HCT116 (cell line): ENCODE results near the gene SPDYE16. TPM values are rescaled to one million over a fixed set of nuclear protein-coding genes. Genes with fewer than 3 reads are reported as not detected.
"Not testable (repeated sequence)": the region's sequence is repeated elsewhere in the genome, so short reads cannot be mapped to it uniquely, and the experiment has no call there.

Experiments used
- ATAC-seq: fragments of 200-7000 bp; cut with Tn5 transposase; 2 replicates; pipeline ENCODE4 v1.9.1; 2020; ENCODE audit warnings: mild to moderate bottlenecking, moderate library complexity
- BruUV-seq: library from RNA; stranded (reverse); fragments of 400-500 nt; replicated peaks from 2 replicates; lab custom pipeline; 2021; lab: Mats Ljungman, UMichigan
- CTCF ChIA-PET: fragments of 300-600 bp; sonication (Branson Sonifier 250); formaldehyde crosslinking; loops from one replicate; lab custom pipeline; 2021; ENCODE audit warnings: antibody characterized with exemption; lab: Charles Lee
- POLR2A ChIA-PET: fragments of 300-600, 350-600 bp; sonication (Branson Sonifier 250); formaldehyde crosslinking; loops from one replicate; lab custom pipeline; 2021; ENCODE audit warnings: antibody characterized with exemption; lab: Charles Lee
- RAD21 ChIA-PET, 2 experiments: fragments of 300-600 bp; sonication (Branson Sonifier 250); formaldehyde crosslinking; loops; one replicate each; lab custom pipeline; 2023; ENCODE audit warnings: low total read pairs in 2 of 2; ENCODE audit not compliant: uncharacterized antibody in 2 of 2, unreplicated experiment in 2 of 2, low non-redundant PET in 1 of 2; lab: Charles Lee
- DNase-seq: peaks from one replicate; pipeline ENCODE4 v3.0.0-alpha.2; 2010; ENCODE audit warnings: low read depth, low spot score
- H2AFZ ChIP-seq: fragments of 200-600 bp; shearing (Covaris generic), sonication (generic); 2 replicates; pipeline ENCODE4 v1.6.1; 2017; ENCODE audit warnings: low read depth, mixed run types, mixed read lengths, antibody characterized with exemption, low read length; ENCODE audit not compliant: poor library complexity, severe bottlenecking
- H3K27ac ChIP-seq: 2 replicates; pipeline ENCODE4 v1.5.1; 2012; ENCODE audit warnings: low read depth, low read length
- H3K27me3 ChIP-seq: fragments of 200-600 bp; sonication (generic); 2 replicates; pipeline ENCODE4 v1.6.1; 2016; ENCODE audit warnings: mixed run types, low read length, mixed read lengths; ENCODE audit not compliant: insufficient read depth
- H3K36me3 ChIP-seq, 2 experiments: fragments of 200-500 bp in 1 of 2; fragments of 200-600 bp in 1 of 2; sonication (Bioruptor generic) in 1 of 2; sonication (generic) in 1 of 2; 2 replicates each; pipeline versions ENCODE4 v1.5.1 to v1.6.1; 2014 to 2016; ENCODE audit warnings: low read length in 2 of 2, inconsistent platforms in 1 of 2, mixed read lengths in 1 of 2, mixed run types in 1 of 2; ENCODE audit not compliant: insufficient read depth in 2 of 2, control insufficient read depth in 1 of 2
- H3K4me1 ChIP-seq, 2 experiments: fragments of 200-600 bp in 1 of 2; sonication (generic) in 1 of 2; 2 replicates each; pipeline versions ENCODE4 v1.5.1 to v1.6.1; 2012 to 2017; ENCODE audit warnings: low read length in 2 of 2, inconsistent platforms in 1 of 2, mild to moderate bottlenecking in 1 of 2, mixed read lengths in 1 of 2, mixed run types in 1 of 2, moderate library complexity in 1 of 2; ENCODE audit not compliant: insufficient read depth in 2 of 2, control insufficient read depth in 1 of 2
- H3K4me2 ChIP-seq: fragments of 200-600 bp; sonication (generic); 2 replicates; pipeline ENCODE4 v1.6.1; 2017; ENCODE audit warnings: mixed run types, low read length, mixed read lengths
- H3K4me3 ChIP-seq, 2 experiments: fragments of 200-600 bp in 1 of 2; sonication (generic) in 1 of 2; replicated peaks in 1 of 2; 2 replicates each; pipeline ENCODE4 v1.5.1; 2011 to 2016; ENCODE audit warnings: low read length in 2 of 2, control low read depth in 1 of 2, low read depth in 1 of 2, mild to moderate bottlenecking in 1 of 2, mixed read lengths in 1 of 2, mixed run types in 1 of 2
- H3K79me2 ChIP-seq: fragments of 200-600 bp; sonication (generic); 2 replicates; pipeline ENCODE4 v1.6.1; 2017; ENCODE audit warnings: mild to moderate bottlenecking, mixed run types, low read length, moderate library complexity, mixed read lengths; ENCODE audit not compliant: insufficient read depth
- H3K9ac ChIP-seq: fragments of 200-600 bp; sonication (generic); 2 replicates; pipeline ENCODE4 v1.6.1; 2016; ENCODE audit warnings: low read length, mixed read lengths
- H3K9me2 ChIP-seq: fragments of 200-600 bp; sonication (generic), shearing (Covaris generic); 2 replicates; pipeline ENCODE4 v1.6.1; 2017; ENCODE audit warnings: mixed run types, mild to moderate bottlenecking, moderate library complexity; ENCODE audit not compliant: insufficient read depth
- H3K9me3 ChIP-seq, 2 experiments: fragments of 200-500 bp in 1 of 2; fragments of 200-600 bp in 1 of 2; sonication (Bioruptor generic) in 1 of 2; sonication (generic) in 1 of 2; 2 replicates each; pipeline ENCODE4 v1.6.1; 2014 to 2017; ENCODE audit warnings: low read length in 2 of 2, mixed read lengths in 2 of 2, inconsistent platforms in 1 of 2, low read depth in 1 of 2, mild to moderate bottlenecking in 1 of 2, mixed run types in 1 of 2, moderate library complexity in 1 of 2; ENCODE audit not compliant: control insufficient read depth in 1 of 2, insufficient read depth in 1 of 2
- H4K20me1 ChIP-seq: fragments of 200-600 bp; sonication (generic), shearing (Covaris generic); 2 replicates; pipeline ENCODE4 v1.6.1; 2017; ENCODE audit warnings: mixed run types, mild to moderate bottlenecking, moderate library complexity; ENCODE audit not compliant: insufficient read depth
- intact Hi-C: fragments of 100-400 bp; cut with micrococcal nuclease; formaldehyde crosslinking; loops from 2 replicates; pipeline ENCODE4 v1.10.0; 2022
- total RNA-seq: library from RNA; stranded (reverse); gene quantifications from one replicate; pipeline ENCODE4 v1.2.1, GENCODE V29; 2021; ENCODE audit not compliant: unreplicated experiment

SPDYE16 gene
- total RNA-seq, 1 experiment from 2014 or later = not detected

DNA sequence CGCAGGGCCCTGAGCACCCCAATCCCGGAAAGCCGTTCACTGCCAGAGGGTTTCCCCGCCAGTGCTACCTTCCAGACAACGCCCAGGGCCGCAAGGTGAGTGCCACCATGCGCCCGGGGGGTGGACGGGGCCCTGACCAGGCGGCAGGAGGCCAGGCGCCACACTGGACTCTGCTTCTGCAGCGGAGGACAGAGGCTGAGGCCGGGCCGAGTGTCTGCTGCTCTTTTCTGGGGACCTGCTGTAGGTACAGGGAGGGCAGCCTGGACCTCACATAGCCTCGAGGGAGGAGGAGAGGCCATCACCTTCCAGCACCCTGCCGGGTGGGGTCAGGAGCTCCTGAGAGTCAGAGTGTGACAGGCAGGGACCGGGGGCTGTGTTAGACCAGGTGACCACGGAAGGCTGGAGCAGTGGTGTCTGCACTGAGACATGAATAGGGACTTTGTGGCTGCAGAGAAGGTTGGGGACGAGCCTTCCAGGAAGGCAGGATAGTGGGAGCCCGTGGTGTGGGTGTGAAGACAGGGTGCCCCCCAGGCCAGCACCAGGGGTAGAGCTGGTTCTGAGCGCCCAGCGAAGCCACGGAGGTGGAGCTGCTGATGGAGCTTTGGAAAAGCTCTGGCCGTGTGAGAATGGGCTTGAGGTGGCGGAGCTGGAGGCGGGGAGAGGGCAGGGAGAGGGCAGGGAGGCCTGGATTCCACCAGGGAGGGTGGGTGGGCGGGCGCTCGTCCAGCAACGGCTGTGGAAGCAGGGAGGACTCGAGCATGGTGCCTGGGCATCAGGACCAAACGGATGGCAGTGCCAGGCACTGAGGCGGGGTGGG is 38.5 kb downstream of the SPDYE16 start:
- CTCF ChIA-PET, DNase-seq, intact Hi-C loops, H4K20me1 ChIP-seq, H3K4me2 ChIP-seq, H3K27ac ChIP-seq, POLR2A ChIA-PET, H3K79me2 ChIP-seq, H3K36me3 ChIP-seq, H3K4me3 ChIP-seq, RAD21 ChIA-PET, H3K9ac ChIP-seq, ATAC-seq, H3K9me2 ChIP-seq, H2AFZ ChIP-seq, H3K9me3 ChIP-seq, H3K27me3 ChIP-seq, BruUV-seq, H3K4me1 ChIP-seq: not testable (repeated sequence)

DNA sequence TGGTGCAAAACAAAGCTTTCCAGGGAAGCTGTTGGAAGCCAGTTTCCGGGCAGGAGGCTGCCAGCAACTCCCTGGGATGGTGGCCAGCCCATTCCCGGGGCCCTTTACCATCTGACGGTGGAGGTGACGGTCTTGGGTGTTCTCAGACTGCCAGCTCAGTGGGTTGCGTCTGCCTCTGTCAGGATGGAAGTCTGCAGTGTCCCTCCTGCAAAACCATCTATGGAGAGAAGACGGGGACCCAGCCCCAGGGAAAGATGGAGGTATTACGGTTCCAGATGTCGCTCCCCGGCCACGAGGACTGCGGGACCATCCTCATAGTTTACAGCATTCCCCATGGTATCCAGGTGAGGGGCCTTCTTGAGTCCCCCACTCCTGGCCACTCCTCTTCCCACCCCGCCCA is 39.9 kb downstream of the SPDYE16 start:
- CTCF ChIA-PET, ATAC-seq, H3K4me2 ChIP-seq, DNase-seq, intact Hi-C loops, H3K36me3 ChIP-seq, H2AFZ ChIP-seq, H3K79me2 ChIP-seq, H3K4me3 ChIP-seq, H3K9me3 ChIP-seq, H4K20me1 ChIP-seq, H3K4me1 ChIP-seq, BruUV-seq, RAD21 ChIA-PET, POLR2A ChIA-PET, H3K9me2 ChIP-seq, H3K9ac ChIP-seq, H3K27ac ChIP-seq, H3K27me3 ChIP-seq: not testable (repeated sequence)

DNA sequence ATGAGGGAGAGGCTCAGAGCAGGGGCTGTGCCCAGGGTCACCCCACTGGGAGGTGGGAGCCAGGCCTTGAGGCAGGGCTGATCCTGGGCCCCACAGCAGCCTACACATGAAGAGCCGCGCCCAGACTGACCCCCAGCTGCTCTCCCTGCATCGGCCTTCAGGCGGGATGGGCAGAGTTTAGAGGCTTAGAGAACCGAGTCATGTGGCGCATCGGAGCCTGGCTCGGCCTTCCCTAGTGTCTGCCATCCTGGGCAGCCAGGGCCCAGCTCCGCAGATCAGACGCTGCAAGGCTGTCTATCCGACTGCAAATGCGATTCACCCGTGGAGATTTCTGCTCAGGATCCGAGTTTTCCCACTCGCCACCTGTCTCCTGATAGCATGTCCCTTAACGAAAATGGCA is 40.3 kb downstream of the SPDYE16 start:
- DNase-seq, H3K9ac ChIP-seq, H2AFZ ChIP-seq, H3K4me2 ChIP-seq, POLR2A ChIA-PET, H3K9me2 ChIP-seq, H3K4me1 ChIP-seq, RAD21 ChIA-PET, H3K36me3 ChIP-seq, H3K27ac ChIP-seq, H3K4me3 ChIP-seq, intact Hi-C loops, H4K20me1 ChIP-seq, H3K9me3 ChIP-seq, BruUV-seq, H3K27me3 ChIP-seq, ATAC-seq, H3K79me2 ChIP-seq, CTCF ChIA-PET: not testable (repeated sequence)

DNA sequence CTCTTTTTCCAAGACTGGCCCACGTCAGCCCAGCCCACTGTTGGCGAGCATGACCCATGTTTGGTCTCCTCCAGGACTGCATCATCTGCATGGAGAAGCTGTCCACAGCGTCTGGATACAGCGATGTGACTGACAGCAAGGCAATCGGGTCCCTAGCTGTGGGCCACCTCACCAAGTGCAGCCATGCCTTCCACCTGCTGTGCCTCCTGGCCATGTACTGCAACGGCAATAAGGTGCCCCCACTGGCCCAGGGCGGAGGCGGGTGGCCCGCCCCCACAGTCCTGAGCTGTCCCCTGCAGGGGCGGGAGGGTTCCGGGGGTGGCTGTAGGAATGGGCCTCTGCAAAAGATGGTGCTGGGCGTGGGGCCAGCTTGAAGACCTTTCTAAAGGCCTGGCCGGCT is 40.9 kb downstream of the SPDYE16 start:
- DNase-seq, H3K4me1 ChIP-seq, H3K4me3 ChIP-seq, H3K9me2 ChIP-seq, H2AFZ ChIP-seq, H4K20me1 ChIP-seq, H3K27me3 ChIP-seq, CTCF ChIA-PET, BruUV-seq, ATAC-seq, H3K79me2 ChIP-seq, POLR2A ChIA-PET, H3K9me3 ChIP-seq, H3K27ac ChIP-seq, H3K36me3 ChIP-seq, H3K4me2 ChIP-seq, RAD21 ChIA-PET, intact Hi-C loops, H3K9ac ChIP-seq: not testable (repeated sequence)
